ENCODE data around the gene PEX16. TPM values are rescaled to one million over a fixed set of nuclear protein-coding genes. Genes with fewer than 3 reads are reported as not detected.

PEX16 gene
- total RNA-seq, 1 experiment from 2014 or later = 33.2 TPM

DNA sequence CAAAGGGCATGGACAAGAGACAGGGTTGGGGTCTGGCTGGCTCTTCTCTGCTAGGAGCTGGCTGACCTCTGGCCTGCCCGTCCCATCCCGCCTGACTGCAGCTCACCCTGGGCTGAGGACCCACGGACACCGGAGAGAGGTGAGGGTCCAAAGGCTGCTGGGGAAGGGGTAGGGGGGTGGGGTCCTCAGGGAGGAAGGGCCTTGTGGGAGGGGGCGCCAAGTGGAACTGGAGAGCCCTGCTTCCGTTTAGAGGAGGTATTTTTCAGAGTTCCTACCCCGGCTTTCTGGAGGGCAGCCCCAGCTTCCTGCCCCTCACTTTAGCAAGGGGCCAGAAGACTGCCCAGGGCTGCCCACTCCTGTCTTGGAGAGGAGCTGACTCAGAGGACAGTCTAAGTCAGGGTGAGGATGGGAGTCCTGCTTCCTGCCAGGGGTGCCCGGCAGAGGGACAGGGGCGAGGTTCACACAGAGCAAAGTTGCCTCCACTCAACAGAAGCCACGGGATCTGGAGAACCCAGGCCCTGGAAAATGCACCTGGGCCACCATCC lies 11.9 kb upstream of the PEX16 start:
- peaks cover 4% of the 10 kb centered on the region; the same call in 1 of the 2 replicates for H3K79me2 ChIP-seq (ENCODE audit: insufficient read depth, low read length)
- DNase-seq (ENCODE audit: low read depth, low spot score) (no peak), ATAC-seq (peak; percentile 12; the same call in 1 of the 2 replicates)
- ChIA-PET POLR2A (no interaction called here), CTCF (interaction anchor here (1.2 kb wide), 1 partner anchor 35 kb away, joined by 4 read pairs; no protein-coding TSS in a partner anchor), RAD21 (ENCODE audit: low non-redundant PET in 1 of 2, low total read pairs in 2 of 2, uncharacterized antibody in 2 of 2, unreplicated experiment in 2 of 2) (no interaction called here)
- H3K9me3 ChIP-seq (ENCODE audit: control insufficient read depth in 1 of 2, insufficient read depth in 1 of 2, low read depth in 1 of 2, low read length in 2 of 2) = no peaks in the 10 kb centered on the region
- intact Hi-C loops (cut with micrococcal nuclease) = no loop called here
- H4K20me1 ChIP-seq (ENCODE audit: insufficient read depth) = no peaks in the 10 kb centered on the region
- H2AFZ ChIP-seq (ENCODE audit: low read depth, low read length, poor library complexity, severe bottlenecking) = no peak overlapping the region
- H3K27me3 ChIP-seq (ENCODE audit: insufficient read depth, low read length) = no peaks in the 10 kb centered on the region
- no peak overlapping the region for H3K4me2 ChIP-seq (ENCODE audit: low read length)
- no peak overlapping the region for H3K9ac ChIP-seq (ENCODE audit: low read length)
- H3K27ac ChIP-seq (ENCODE audit: low read depth, low read length) = no peak overlapping the region
- H3K4me1 ChIP-seq (ENCODE audit: control insufficient read depth in 1 of 2, insufficient read depth in 2 of 2, low read length in 2 of 2) = peaks cover 0 to 8% of the 10 kb centered on the region in 2 experiments; a peak in 3 of 4 replicates
- H3K9me2 ChIP-seq (ENCODE audit: insufficient read depth) = no peaks in the 10 kb centered on the region
- no peak overlapping the region for H3K4me3 ChIP-seq (replicated peaks in 1 of 2; ENCODE audit: low read depth in 1 of 2, low read length in 2 of 2)
- peaks cover 8 to 27% of the 10 kb centered on the region in 2 experiments for H3K36me3 ChIP-seq (ENCODE audit: control insufficient read depth in 1 of 2, insufficient read depth in 2 of 2, low read length in 2 of 2)
- TF ChIP-seq POLR2AphosphoS5 (IDR thresholded peaks at IDR 0.05; ENCODE audit: low read depth, low read length) (peak; percentile 9; the same call in 1 of the 2 replicates), SIN3A (IDR thresholded peaks at IDR 0.05; ENCODE audit: low read depth) (no peak)
- BruUV-seq (replicated peaks) = no TSS peak

DNA sequence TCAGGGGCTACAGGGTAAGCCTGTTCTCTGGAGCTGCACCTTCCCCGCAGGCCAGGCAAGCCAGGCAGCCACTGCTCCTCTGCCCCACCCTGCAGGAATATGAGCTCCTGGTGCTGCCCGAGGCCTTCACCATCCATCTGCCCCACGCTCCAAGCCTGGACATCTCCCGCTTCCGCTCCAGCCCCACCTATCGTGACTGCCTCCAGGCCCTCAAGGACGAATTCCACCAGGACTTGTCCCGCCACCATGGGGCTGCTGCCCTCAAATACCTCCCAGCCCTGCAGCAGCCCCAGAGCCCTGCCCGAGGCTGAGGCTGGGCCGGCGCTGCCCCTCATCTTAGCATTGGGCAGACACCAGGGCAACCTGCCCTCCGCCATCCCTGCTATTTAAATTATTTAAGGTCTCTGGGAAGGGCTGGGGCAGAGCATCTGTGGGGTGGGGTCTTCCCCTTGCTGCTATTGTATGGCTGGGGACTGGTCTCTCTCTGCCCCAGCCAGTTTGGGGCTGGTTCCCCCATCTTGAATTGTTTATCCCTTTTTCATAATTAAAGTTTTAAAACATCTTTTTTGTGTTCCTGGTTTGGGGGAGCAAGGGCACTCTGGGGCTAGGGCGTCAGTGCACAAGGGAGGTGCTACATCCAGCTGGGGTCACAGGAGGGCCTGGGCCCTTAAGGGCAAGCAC lies 11.0 kb upstream of the PEX16 start:
- Histone ChIP-seq H3K4me2 (ENCODE audit: low read length) (no peak overlapping the region), H3K79me2 (ENCODE audit: insufficient read depth, low read length) (peaks cover 8% of the 10 kb centered on the region; the same call in 1 of the 2 replicates), H3K36me3 (ENCODE audit: control insufficient read depth in 1 of 2, insufficient read depth in 2 of 2, low read length in 2 of 2) (peaks cover 7 to 32% of the 10 kb centered on the region in 2 experiments), H3K9me3 (ENCODE audit: control insufficient read depth in 1 of 2, insufficient read depth in 1 of 2, low read depth in 1 of 2, low read length in 2 of 2) (no peaks in the 10 kb centered on the region), H2AFZ (ENCODE audit: low read depth, low read length, poor library complexity, severe bottlenecking) (no peak overlapping the region), H3K27ac (ENCODE audit: low read depth, low read length) (no peak overlapping the region), H3K4me1 (ENCODE audit: control insufficient read depth in 1 of 2, insufficient read depth in 2 of 2, low read length in 2 of 2) (peaks cover 0 to 8% of the 10 kb centered on the region in 2 experiments; a peak in 3 of 4 replicates), H3K27me3 (ENCODE audit: insufficient read depth, low read length) (no peaks in the 10 kb centered on the region), H3K9ac (ENCODE audit: low read length) (no peak overlapping the region), H4K20me1 (ENCODE audit: insufficient read depth) (no peaks in the 10 kb centered on the region), H3K4me3 (replicated peaks in 1 of 2; ENCODE audit: low read depth in 1 of 2, low read length in 2 of 2) (no peak overlapping the region), H3K9me2 (ENCODE audit: insufficient read depth) (no peaks in the 10 kb centered on the region)
- BruUV-seq (replicated peaks) = no TSS peak
- RAD21 ChIA-PET (ENCODE audit: low non-redundant PET in 1 of 2, low total read pairs in 2 of 2, uncharacterized antibody in 2 of 2, unreplicated experiment in 2 of 2) = no interaction called here
- DNase-seq (ENCODE audit: low read depth, low spot score) (no peak), ATAC-seq (no peak)
- POLR2A ChIA-PET = interaction anchor here (1.1 kb wide), 1 partner anchor 11 kb away, joined by 3 read pairs; the partner anchor contains the start of gene PEX16
- intact Hi-C loops (cut with micrococcal nuclease) = no loop called here
- CTCF ChIA-PET = interaction anchor here (1.2 kb wide), 1 partner anchor 36 kb away, joined by 4 read pairs; no protein-coding TSS in a partner anchor
- no peak for TF ChIP-seq ELF1 (IDR thresholded peaks at IDR 0.05; ENCODE audit: borderline replicate concordance, low read depth)
- no peak for TF ChIP-seq POLR2AphosphoS5 (IDR thresholded peaks at IDR 0.05; ENCODE audit: low read depth, low read length)
- TF ChIP-seq, protein P1, sequence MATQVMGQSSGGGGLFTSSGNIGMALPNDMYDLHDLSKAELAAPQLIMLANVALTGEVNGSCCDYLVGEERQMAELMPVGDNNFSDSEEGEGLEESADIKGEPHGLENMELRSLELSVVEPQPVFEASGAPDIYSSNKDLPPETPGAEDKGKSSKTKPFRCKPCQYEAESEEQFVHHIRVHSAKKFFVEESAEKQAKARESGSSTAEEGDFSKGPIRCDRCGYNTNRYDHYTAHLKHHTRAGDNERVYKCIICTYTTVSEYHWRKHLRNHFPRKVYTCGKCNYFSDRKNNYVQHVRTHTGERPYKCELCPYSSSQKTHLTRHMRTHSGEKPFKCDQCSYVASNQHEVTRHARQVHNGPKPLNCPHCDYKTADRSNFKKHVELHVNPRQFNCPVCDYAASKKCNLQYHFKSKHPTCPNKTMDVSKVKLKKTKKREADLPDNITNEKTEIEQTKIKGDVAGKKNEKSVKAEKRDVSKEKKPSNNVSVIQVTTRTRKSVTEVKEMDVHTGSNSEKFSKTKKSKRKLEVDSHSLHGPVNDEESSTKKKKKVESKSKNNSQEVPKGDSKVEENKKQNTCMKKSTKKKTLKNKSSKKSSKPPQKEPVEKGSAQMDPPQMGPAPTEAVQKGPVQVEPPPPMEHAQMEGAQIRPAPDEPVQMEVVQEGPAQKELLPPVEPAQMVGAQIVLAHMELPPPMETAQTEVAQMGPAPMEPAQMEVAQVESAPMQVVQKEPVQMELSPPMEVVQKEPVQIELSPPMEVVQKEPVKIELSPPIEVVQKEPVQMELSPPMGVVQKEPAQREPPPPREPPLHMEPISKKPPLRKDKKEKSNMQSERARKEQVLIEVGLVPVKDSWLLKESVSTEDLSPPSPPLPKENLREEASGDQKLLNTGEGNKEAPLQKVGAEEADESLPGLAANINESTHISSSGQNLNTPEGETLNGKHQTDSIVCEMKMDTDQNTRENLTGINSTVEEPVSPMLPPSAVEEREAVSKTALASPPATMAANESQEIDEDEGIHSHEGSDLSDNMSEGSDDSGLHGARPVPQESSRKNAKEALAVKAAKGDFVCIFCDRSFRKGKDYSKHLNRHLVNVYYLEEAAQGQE (IDR thresholded peaks at IDR 0.05; ENCODE audit: low read depth) = no peak
- no peak for TF ChIP-seq SRF (IDR thresholded peaks at IDR 0.05; ENCODE audit: low read depth)
- TF ChIP-seq, protein P2, sequence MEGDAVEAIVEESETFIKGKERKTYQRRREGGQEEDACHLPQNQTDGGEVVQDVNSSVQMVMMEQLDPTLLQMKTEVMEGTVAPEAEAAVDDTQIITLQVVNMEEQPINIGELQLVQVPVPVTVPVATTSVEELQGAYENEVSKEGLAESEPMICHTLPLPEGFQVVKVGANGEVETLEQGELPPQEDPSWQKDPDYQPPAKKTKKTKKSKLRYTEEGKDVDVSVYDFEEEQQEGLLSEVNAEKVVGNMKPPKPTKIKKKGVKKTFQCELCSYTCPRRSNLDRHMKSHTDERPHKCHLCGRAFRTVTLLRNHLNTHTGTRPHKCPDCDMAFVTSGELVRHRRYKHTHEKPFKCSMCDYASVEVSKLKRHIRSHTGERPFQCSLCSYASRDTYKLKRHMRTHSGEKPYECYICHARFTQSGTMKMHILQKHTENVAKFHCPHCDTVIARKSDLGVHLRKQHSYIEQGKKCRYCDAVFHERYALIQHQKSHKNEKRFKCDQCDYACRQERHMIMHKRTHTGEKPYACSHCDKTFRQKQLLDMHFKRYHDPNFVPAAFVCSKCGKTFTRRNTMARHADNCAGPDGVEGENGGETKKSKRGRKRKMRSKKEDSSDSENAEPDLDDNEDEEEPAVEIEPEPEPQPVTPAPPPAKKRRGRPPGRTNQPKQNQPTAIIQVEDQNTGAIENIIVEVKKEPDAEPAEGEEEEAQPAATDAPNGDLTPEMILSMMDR (IDR thresholded peaks at IDR 0.05 in 2 of 3, conservative IDR thresholded peaks at IDR 0.05 in 1 of 3; ENCODE audit: borderline replicate concordance in 1 of 3, insufficient read depth in 1 of 3, low read depth in 2 of 3, low read length in 2 of 3) = no peak
- TF ChIP-seq ZNF274 (IDR thresholded peaks at IDR 0.05; ENCODE audit: low read depth, low read length) = no peak
- no peak for TF ChIP-seq JUND (IDR thresholded peaks at IDR 0.05)
- TF ChIP-seq SIN3A (IDR thresholded peaks at IDR 0.05; ENCODE audit: low read depth) = no peak
- no peak for TF ChIP-seq EZH2 (IDR thresholded peaks at IDR 0.05)
- no peak for TF ChIP-seq EZH2phosphoT487 (IDR thresholded peaks at IDR 0.05; ENCODE audit: borderline replicate concordance)
- no peak for TF ChIP-seq FOSL1 (IDR thresholded peaks at IDR 0.05; ENCODE audit: low read depth)
- no peak for TF ChIP-seq TCF7L2 (IDR thresholded peaks at IDR 0.05; ENCODE audit: borderline replicate concordance, extremely low read depth, insufficient read depth, insufficient read length)
- no peak for TF ChIP-seq EGR1 (IDR thresholded peaks at IDR 0.05; ENCODE audit: low read depth)
